Endodermal cell (in vitro differentiated cells): ENCODE data around the gene EIF2S3. TPM values are rescaled to one million over a fixed set of nuclear protein-coding genes. Genes with fewer than 3 reads are reported as not detected.

Experiments
- DNase-seq: peaks from one replicate; pipeline ENCODE4 v3.0.0-alpha.2; 2017
- H3K27ac ChIP-seq: 2 replicates; pipeline ENCODE4 v1.5.1; 2013; ENCODE audit warnings: mild to moderate bottlenecking, low read depth, low read length, moderate library complexity
- H3K27me3 ChIP-seq: 2 replicates; pipeline ENCODE4 v1.6.1; 2013; ENCODE audit warnings: mild to moderate bottlenecking, low read length, moderate library complexity; ENCODE audit not compliant: insufficient read depth, control insufficient read depth, poor library complexity, severe bottlenecking
- H3K36me3 ChIP-seq: 2 replicates; pipeline ENCODE4 v1.7.0; 2013; ENCODE audit warnings: mild to moderate bottlenecking, low read length, moderate library complexity; ENCODE audit not compliant: control insufficient read depth, insufficient read depth
- H3K4me1 ChIP-seq: one replicate; pipeline ENCODE4 v1.7.0; 2013; ENCODE audit warnings: low read length; ENCODE audit not compliant: control insufficient read depth, insufficient read depth
- H3K4me3 ChIP-seq: 2 replicates; pipeline ENCODE4 v1.5.1; 2013; ENCODE audit warnings: mild to moderate bottlenecking, low read length, moderate library complexity
- H3K9ac ChIP-seq: 2 replicates; pipeline ENCODE4 v1.6.1; 2013; ENCODE audit warnings: mild to moderate bottlenecking, low read length, moderate library complexity; ENCODE audit not compliant: poor library complexity, severe bottlenecking; ENCODE audit errors: extremely low read depth
- H3K9me3 ChIP-seq: 2 replicates; pipeline ENCODE4 v1.6.1; 2013; ENCODE audit warnings: mild to moderate bottlenecking, low read length, moderate library complexity; ENCODE audit not compliant: control insufficient read depth
- H3K27ac Mint-ChIP-seq: 2 replicates; pipeline ENCODE4 v1.8.0; 2020; ENCODE audit warnings: mixed read lengths
- H3K27me3 Mint-ChIP-seq: 2 replicates; pipeline ENCODE4 v1.8.0; 2021; ENCODE audit warnings: mild to moderate bottlenecking, mixed read lengths; ENCODE audit not compliant: insufficient read depth
- H3K36me3 Mint-ChIP-seq: 2 replicates; pipeline ENCODE4 v1.8.0; 2020; ENCODE audit warnings: low read depth, mixed read lengths
- H3K4me1 Mint-ChIP-seq: 2 replicates; pipeline ENCODE4 v1.8.0; 2020; ENCODE audit warnings: mixed read lengths
- H3K4me3 Mint-ChIP-seq: 2 replicates; pipeline ENCODE4 v1.8.0; 2020; ENCODE audit warnings: mild to moderate bottlenecking, moderate library complexity, mixed read lengths
- H3K9me3 Mint-ChIP-seq: 2 replicates; pipeline ENCODE4 v1.8.0; 2020; ENCODE audit warnings: mild to moderate bottlenecking, mixed read lengths
- WGBS, 2 experiments: methylation state at CpG; one replicate each; pipeline versions ENCODE4 v1.1.5 to v1.1.7; 2013; ENCODE audit warnings: missing lambda C conversion rate in 2 of 2, mixed read lengths in 1 of 2; ENCODE audit not compliant: insufficient coverage in 1 of 2, insufficient read length in 1 of 2; 5-methylcytosine and 5-hydroxymethylcytosine counted together
- total RNA-seq, 2 donors: library from RNA; stranded (reverse); fragmentation: NEBNext Ultra II Directional in 1 of 2; extraction: Animal tissue kit (Norgen Biotek cat#: 25700) in 1 of 2; gene quantifications; 2 replicates in 1 of 2; 3 replicates in 1 of 2; pipeline ENCODE4 v1.2.1, GENCODE V29; 2021
- TF ChIP-seq, protein P1 (sequence below): fragments of 200-600 bp; sonication (generic); conservative IDR thresholded peaks from 2 replicates; pipeline ENCODE4 v1.5.0; 2021; ENCODE audit warnings: antibody characterized with exemption, mild to moderate bottlenecking

Gene EIF2S3
- total RNA-seq, 2 donors from 2014 or later = 209 to 458 TPM

DNA sequence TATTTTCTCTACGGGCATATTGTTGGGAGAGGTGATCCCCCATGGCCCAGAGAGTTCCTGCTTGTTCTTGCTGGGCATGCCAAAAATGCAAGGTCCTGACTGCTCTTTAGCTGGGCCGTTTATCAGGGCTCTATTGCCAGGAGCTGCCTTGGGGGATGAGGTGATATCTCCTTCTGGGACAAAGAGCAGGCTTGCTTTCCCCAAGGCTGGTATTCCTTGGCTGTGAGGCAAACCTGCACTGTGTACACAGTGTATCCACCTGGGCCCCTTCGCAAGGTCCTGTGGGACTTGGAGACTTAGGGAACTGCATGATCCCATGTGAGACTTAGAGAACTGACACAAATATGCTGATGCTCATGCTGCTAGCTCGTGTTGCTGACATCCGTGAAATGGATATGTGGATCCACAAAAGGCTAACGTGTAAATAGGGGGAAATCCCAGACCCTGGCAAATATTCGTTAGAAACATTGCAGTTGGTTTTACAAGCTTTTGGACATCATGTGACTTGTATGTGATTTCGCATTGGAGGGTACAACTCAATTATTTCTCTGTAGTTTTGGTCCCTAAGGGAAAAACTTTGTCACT lies 70.4 kb downstream of the EIF2S3 start:
- 84 to 90% methylated on average over 2 to 8 of the region's 8 CpGs for WGBS, 2 experiments
- no peaks in the 10 kb centered on the region for H3K4me1 ChIP-seq
- H3K4me3 Mint-ChIP-seq = no peak overlapping the region
- no peaks in the 10 kb centered on the region for H3K36me3 Mint-ChIP-seq
- no peaks in the 10 kb centered on the region for H3K36me3 ChIP-seq
- TF ChIP-seq, protein P1, sequence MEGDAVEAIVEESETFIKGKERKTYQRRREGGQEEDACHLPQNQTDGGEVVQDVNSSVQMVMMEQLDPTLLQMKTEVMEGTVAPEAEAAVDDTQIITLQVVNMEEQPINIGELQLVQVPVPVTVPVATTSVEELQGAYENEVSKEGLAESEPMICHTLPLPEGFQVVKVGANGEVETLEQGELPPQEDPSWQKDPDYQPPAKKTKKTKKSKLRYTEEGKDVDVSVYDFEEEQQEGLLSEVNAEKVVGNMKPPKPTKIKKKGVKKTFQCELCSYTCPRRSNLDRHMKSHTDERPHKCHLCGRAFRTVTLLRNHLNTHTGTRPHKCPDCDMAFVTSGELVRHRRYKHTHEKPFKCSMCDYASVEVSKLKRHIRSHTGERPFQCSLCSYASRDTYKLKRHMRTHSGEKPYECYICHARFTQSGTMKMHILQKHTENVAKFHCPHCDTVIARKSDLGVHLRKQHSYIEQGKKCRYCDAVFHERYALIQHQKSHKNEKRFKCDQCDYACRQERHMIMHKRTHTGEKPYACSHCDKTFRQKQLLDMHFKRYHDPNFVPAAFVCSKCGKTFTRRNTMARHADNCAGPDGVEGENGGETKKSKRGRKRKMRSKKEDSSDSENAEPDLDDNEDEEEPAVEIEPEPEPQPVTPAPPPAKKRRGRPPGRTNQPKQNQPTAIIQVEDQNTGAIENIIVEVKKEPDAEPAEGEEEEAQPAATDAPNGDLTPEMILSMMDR = no peak
- no peaks in the 10 kb centered on the region for H3K9me3 Mint-ChIP-seq
- H3K27ac ChIP-seq = no peak overlapping the region
- H3K4me3 ChIP-seq = no peak overlapping the region
- H3K9me3 ChIP-seq = no peaks in the 10 kb centered on the region
- H3K9ac ChIP-seq = no peak overlapping the region
- peaks cover 1% of the 10 kb centered on the region for H3K27me3 ChIP-seq
- peaks cover 12% of the 10 kb centered on the region for H3K4me1 Mint-ChIP-seq
- DNase-seq = no peak
- peaks cover 71% of the 10 kb centered on the region for H3K27me3 Mint-ChIP-seq
- H3K27ac Mint-ChIP-seq = no peak overlapping the region

Other genes with a start within 250 kb of the EIF2S3 start
- 10 to 100 TPM; 47.9 to 74.2 TPM for gene APOO, start 147.0 kb upstream of the EIF2S3 start, total RNA-seq
- not detected for gene CXorf58, start 146.9 kb upstream of the EIF2S3 start, total RNA-seq
- gene KLHL15, start 27.8 kb upstream of the EIF2S3 start, total RNA-seq = 10 to 100 TPM; 11.4 to 15.5 TPM
- gene ZFX, start 94.8 kb downstream of the EIF2S3 start, total RNA-seq = 10 to 100 TPM; 20.3 to 51.0 TPM